Inflammatory macrophage treated with lipopolysaccharide for 4 hours (primary cell): ENCODE measurements around the gene CELF2.
"Not testable (repeated sequence)": the region's sequence is repeated elsewhere in the genome, so short reads cannot be mapped to it uniquely, and the experiment has no call there.

ENCODE experiments used
- DNase-seq: peaks from one replicate; pipeline ENCODE4 v3.0.0-alpha.2; 2020

CELF2 gene

GRCh38 chr10:11017570-11018431 lies at the start of gene CELF2:
TSS of gene CELF2 (plus strand) at chr10:11017872. CDS start at chr10:11018090, 218 bp downstream.
- peak; percentile 13 for DNase-seq

GRCh38 chr10:10968257-10968588 lies 49.4 kb upstream of the CELF2 start:
- no peak for DNase-seq

- DNase-seq, result no peak
These were observed 44.4 kb upstream of the CELF2 start for GRCh38 chr10:10973310-10973709.

GRCh38 chr10:10975647-10976046 lies 42.0 kb upstream of the CELF2 start:
- no peak for DNase-seq

GRCh38 chr10:10976652-10977051 lies 41.0 kb upstream of the CELF2 start:
- no peak for DNase-seq

- DNase-seq, result no peak
These were observed 40.3 kb upstream of the CELF2 start for GRCh38 chr10:10977226-10977956.

- no peak for DNase-seq
These were observed 39.7 kb upstream of the CELF2 start for GRCh38 chr10:10977978-10978377.

- DNase-seq, result no peak
These were observed 32.3 kb upstream of the CELF2 start for GRCh38 chr10:10985361-10985760.

- no peak for DNase-seq
These were observed 31.1 kb upstream of the CELF2 start for GRCh38 chr10:10986606-10987005.

GRCh38 chr10:10987111-10987510 lies 30.6 kb upstream of the CELF2 start:
- DNase-seq, result no peak

- no peak for DNase-seq
These were observed 28.0 kb upstream of the CELF2 start for GRCh38 chr10:10989669-10990068.

- DNase-seq, result no peak
These were observed 26.5 kb upstream of the CELF2 start for GRCh38 chr10:10991144-10991543.

GRCh38 chr10:10992072-10992471 lies 25.6 kb upstream of the CELF2 start:
- DNase-seq, result no peak

GRCh38 chr10:10992961-10993714 lies 24.5 kb upstream of the CELF2 start:
- DNase-seq, result no peak

- no peak for DNase-seq
These were observed 23.9 kb upstream of the CELF2 start for GRCh38 chr10:10993785-10994184.

GRCh38 chr10:10994360-10994759 lies 23.3 kb upstream of the CELF2 start:
- DNase-seq, result no peak

- no peak for DNase-seq
These were observed 22.6 kb upstream of the CELF2 start for GRCh38 chr10:10995120-10995519.

- DNase-seq, result no peak
These were observed 20.6 kb upstream of the CELF2 start for GRCh38 chr10:10996966-10997620.

- DNase-seq, result not testable (repeated sequence)
These were observed 18.2 kb upstream of the CELF2 start for GRCh38 chr10:10999501-10999900.

- no peak for DNase-seq
These were observed 15.2 kb upstream of the CELF2 start for GRCh38 chr10:11002485-11002884.

GRCh38 chr10:11002916-11003315 lies 14.8 kb upstream of the CELF2 start:
- no peak for DNase-seq

GRCh38 chr10:11003679-11004078 lies 14.0 kb upstream of the CELF2 start:
- no peak for DNase-seq
